Osteocyte (in vitro differentiated cells): ENCODE data around the gene POF1B. TPM values are rescaled to one million over a fixed set of nuclear protein-coding genes. Genes with fewer than 3 reads are reported as not detected.

Experiments used
- DNase-seq: peaks from one replicate; pipeline ENCODE4 v3.0.0; 2021; ENCODE audit warnings: mixed read lengths; ENCODE audit not compliant: unreplicated experiment; ENCODE audit errors: extremely low spot score
- H3K27ac Mint-ChIP-seq: one replicate; pipeline ENCODE4 v1.8.0; 2021; ENCODE audit warnings: mild to moderate bottlenecking, mixed read lengths; ENCODE audit not compliant: unreplicated experiment
- H3K27me3 Mint-ChIP-seq: one replicate; pipeline ENCODE4 v1.8.0; 2021; ENCODE audit warnings: mixed read lengths; ENCODE audit not compliant: unreplicated experiment
- H3K36me3 Mint-ChIP-seq: one replicate; pipeline ENCODE4 v1.8.0; 2021; ENCODE audit warnings: mixed read lengths; ENCODE audit not compliant: unreplicated experiment
- H3K4me1 Mint-ChIP-seq: one replicate; pipeline ENCODE4 v1.8.0; 2021; ENCODE audit warnings: mixed read lengths; ENCODE audit not compliant: unreplicated experiment
- H3K4me3 Mint-ChIP-seq: one replicate; pipeline ENCODE4 v1.8.0; 2021; ENCODE audit warnings: mild to moderate bottlenecking, moderate library complexity, mixed read lengths; ENCODE audit not compliant: unreplicated experiment
- H3K9me3 Mint-ChIP-seq: one replicate; pipeline ENCODE4 v1.8.0; 2021; ENCODE audit warnings: mixed read lengths; ENCODE audit not compliant: unreplicated experiment
- CTCF ChIP-seq: fragments of 200-600 bp; sonication (generic); IDR thresholded peaks from 2 replicates; pipeline ENCODE4 v1.5.0; 2021; ENCODE audit warnings: antibody characterized with exemption, mild to moderate bottlenecking, moderate library complexity
- long read RNA-seq: library from polyadenylated mRNA; unstranded; transcript quantifications from one replicate; pipeline ENCODE4 v2.0.0, GENCODE V29; 2021
- total RNA-seq: library from RNA; stranded (reverse); gene quantifications from 2 replicates; pipeline ENCODE4 v1.2.1, GENCODE V29; 2021

POF1B gene
- not detected in 2 replicates for total RNA-seq
- long read RNA-seq = 0 reads

GRCh38 chrX:85379174-85379907 is at the start of gene POF1B:
TSS of gene POF1B (minus strand) at chrX:85379665. CDS start at chrX:85379454, 211 bp downstream.
- Mint-ChIP-seq H3K9me3 (no peaks in the 10 kb centered on the region), H3K27ac (no peak within 1 kb of the TSS), H3K27me3 (no peaks in the 10 kb centered on the region), H3K4me3 (no peak within 1 kb of the TSS), H3K36me3 (no peaks in the 10 kb centered on the region), H3K4me1 (no peaks in the 10 kb centered on the region)
- no peak for DNase-seq
- TF ChIP-seq CTCF = no peak

- DNase-seq = no peak
- no peaks in the 10 kb centered on the region for H3K36me3 Mint-ChIP-seq
- H3K27me3 Mint-ChIP-seq = no peaks in the 10 kb centered on the region
- H3K9me3 Mint-ChIP-seq = peaks cover 23% of the 10 kb centered on the region
- H3K27ac Mint-ChIP-seq = no peak overlapping the region
- no peak for TF ChIP-seq CTCF
- no peak overlapping the region for H3K4me3 Mint-ChIP-seq
- H3K4me1 Mint-ChIP-seq = no peaks in the 10 kb centered on the region
Observed at GRCh38 chrX:85429066-85429465, 49.6 kb upstream of the POF1B start.

GRCh38 chrX:85419293-85419692 is 39.8 kb upstream of the POF1B start:
- no peak overlapping the region for H3K4me3 Mint-ChIP-seq
- no peak overlapping the region for H3K27ac Mint-ChIP-seq
- no peaks in the 10 kb centered on the region for H3K4me1 Mint-ChIP-seq
- no peak for DNase-seq
- H3K27me3 Mint-ChIP-seq = no peaks in the 10 kb centered on the region
- no peaks in the 10 kb centered on the region for H3K36me3 Mint-ChIP-seq
- peaks cover 33% of the 10 kb centered on the region for H3K9me3 Mint-ChIP-seq
- no peak for TF ChIP-seq CTCF

GRCh38 chrX:85391878-85392238 is 12.4 kb upstream of the POF1B start:
- Mint-ChIP-seq H3K4me3 (no peak overlapping the region), H3K9me3 (peaks cover 1% of the 10 kb centered on the region), H3K36me3 (no peaks in the 10 kb centered on the region), H3K27me3 (no peaks in the 10 kb centered on the region), H3K27ac (no peak overlapping the region), H3K4me1 (no peaks in the 10 kb centered on the region)
- no peak for TF ChIP-seq CTCF
- no peak for DNase-seq

- Mint-ChIP-seq H3K4me3 (no peak overlapping the region), H3K27me3 (no peaks in the 10 kb centered on the region), H3K4me1 (no peaks in the 10 kb centered on the region), H3K9me3 (peaks cover 6% of the 10 kb centered on the region), H3K27ac (no peak overlapping the region), H3K36me3 (no peaks in the 10 kb centered on the region)
- no peak for TF ChIP-seq CTCF
- no peak for DNase-seq
Observed at GRCh38 chrX:85391185-85391877, 11.9 kb upstream of the POF1B start.
